Amygdala (tissue), 56 donors: Measurements from ENCODE around the gene HLF.
A peak's percentile ranks its signal among the peaks of the same experiment; 100 is the strongest.

Experiments
- DNase-seq, 56 donors: peaks; one replicate each; lab custom pipeline; 2025; lab: John Stamatoyannopoulos, UW

HLF gene

DNA sequence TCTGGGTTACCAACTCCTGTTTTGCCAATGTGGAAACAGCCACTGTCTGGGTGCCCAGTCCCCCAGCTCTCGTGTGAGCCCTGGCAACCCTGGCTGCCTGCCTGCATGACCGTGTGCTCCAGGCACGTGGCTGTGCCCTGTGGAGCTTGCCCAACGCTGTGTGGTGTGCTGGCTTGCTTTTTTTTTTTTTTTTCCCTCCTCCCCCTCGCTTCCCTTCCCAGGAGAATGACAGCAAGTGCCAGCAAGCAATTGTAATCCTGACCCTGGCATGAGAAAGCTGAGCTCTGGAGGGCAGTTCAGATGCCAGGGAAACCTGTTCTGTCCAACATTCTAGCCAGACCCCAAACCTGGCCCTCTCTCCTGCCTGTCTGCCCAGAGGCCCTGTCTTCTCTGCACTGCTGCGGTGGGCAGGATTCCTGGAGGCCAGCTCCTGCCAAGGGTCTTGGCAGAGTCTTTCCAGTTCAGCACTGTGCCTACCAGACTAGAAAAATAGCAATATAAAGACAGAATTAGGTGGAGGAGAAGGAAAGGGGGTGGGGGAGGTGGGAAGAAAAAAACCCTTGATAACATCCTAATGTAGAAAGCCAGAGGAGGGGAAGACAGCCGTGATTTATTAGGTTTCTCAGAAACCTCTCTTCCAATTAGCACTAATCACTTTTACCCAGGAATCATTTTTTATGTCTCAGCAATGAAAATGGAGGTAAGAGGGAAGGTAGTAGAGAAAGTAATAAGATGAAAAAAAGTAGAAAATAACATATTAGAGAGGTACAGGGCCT, 9.0 kb downstream of the HLF start:
- DNase-seq: peak in 48 of 56 donors; percentile 28 to 93 (median 62)

DNA sequence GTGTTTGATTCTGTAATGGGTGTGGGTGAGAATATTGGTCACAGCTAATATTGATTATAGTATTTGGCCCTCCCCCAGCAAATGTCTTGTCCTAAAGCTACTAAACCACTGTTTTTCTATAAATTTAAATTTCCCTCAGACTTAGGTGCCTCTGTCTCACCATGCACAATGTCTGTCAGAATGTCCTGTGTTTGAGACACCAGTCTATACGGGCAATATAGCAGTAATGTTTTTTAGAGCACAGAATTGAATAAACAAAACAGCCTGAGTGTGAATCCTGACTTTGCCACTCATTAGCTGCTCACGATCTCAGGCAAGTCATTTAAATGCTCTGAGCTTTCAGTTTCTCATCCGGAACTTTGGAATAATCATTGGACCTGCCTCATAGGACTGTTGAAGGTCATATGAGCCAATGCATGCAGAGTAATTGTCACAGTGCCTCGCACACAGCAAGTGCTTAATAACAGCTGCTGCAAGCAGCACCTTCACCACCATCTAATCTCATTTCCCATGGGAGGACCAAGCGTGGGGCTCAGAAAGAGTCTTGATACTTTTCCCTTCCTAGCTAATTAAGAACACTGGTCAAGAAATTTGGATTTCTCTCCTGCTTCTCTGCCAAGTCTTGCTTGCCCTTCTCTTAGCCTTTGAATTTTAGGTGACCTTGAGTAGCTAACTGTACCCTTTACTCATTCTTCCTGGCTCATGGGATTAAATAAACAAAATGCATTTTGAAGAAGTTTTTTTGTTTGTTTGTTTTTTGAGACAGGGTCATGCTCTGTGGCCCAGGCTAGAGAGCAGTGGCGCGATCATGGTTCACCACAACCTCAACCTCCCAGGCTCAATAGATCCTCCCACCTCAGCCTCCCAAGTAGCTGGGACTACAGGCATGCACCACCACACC, 9.8 kb downstream of the HLF start:
- DNase-seq: no peak

DNA sequence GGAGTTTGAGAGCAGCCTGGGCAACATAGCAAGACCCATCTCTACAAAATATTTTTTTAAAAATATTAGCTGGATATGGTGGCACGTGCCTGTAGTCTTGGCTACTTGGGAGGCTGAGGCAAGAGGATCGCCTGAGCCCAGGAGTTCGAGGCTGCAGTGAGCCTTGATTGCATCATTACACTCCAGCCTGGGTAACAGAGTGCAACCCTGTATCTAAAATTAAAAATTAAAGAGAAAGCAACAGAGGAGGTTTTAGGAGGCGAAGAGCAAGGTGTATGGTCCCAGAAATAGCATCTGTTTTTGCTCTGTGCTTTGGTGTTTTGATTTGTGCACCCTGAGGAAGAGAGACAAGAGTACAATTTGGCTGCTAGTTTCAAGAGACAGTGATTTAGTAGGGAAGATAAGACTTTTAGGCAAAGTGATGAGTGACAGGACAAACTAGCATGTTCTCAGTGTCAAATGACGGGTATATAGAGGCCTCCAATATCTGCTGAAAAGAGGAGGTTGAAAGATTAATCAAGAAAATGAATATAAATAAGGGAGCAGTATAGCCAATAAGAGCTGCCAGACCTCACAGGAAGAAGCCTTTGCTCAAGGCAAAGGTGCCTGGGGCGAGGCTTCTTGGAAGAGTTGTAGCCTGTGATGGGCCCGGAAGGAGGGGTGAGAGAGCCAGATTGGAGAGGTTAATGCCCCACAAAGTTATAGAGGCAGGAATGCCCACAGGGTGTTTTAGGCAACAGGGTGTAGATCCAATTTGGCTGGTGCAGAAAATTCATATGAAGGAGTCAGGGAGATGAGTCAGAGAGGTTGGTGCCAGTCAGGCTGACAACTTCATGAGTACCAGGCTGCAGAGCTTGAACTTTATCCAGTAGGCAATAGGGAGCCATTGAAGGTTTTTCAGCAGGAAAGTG, 11.4 kb downstream of the HLF start:
- no peak for DNase-seq

DNA sequence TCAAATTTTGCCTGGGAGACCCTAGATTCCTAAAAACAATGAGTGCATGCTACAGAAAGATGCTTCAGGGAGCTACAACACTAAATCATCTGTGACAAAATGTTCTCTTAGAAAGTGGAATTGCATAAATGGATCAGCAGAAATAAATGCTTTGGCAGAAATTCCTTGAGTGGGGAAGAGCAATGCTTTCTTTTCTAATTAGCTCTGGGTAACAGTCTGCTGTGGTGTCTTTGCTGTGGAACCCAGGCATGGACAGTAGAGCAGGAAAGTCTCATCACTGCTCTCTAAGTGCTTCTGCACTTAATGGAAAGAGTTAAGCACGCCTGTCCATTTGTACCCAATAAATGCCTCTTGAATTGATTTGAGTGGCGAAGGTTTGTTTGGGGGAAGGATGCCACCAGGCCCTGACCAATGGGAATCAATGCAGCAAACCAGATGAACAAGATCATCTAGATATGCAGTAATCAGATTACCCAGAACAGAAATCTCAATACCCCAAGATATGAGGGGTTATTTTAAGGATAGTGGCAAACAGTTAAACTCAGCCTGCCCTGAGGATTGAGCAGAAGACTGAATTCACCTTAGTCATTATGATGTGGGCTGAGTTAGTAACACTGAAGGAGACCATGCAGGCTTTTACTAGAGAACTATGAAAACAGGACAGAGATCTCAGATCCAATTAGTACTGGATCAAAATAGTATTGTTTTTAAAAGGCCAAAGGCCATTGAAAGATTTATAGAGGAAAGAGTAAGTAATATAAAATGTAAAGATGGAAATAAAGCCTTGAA, 13.6 kb downstream of the HLF start:
- no peak for DNase-seq

DNA sequence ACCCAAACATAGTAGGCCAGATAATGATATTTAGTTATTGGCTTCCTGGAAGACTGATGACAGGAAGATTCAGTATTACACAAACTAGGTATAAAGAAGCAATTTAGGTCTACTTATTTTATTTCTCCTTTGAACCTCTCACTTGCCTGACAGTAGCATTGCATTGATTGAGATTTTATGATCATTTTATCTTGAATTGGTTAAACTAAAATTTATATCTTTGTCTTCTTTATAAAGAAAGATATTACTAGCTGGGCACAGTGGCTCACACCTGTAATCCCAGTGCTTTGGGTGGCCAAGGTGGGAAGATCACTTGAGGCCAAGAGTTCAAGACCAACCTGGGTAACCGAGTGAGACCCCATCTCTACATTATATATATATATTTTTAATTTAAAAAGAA, 14.4 kb downstream of the HLF start:
- no peak for DNase-seq

DNA sequence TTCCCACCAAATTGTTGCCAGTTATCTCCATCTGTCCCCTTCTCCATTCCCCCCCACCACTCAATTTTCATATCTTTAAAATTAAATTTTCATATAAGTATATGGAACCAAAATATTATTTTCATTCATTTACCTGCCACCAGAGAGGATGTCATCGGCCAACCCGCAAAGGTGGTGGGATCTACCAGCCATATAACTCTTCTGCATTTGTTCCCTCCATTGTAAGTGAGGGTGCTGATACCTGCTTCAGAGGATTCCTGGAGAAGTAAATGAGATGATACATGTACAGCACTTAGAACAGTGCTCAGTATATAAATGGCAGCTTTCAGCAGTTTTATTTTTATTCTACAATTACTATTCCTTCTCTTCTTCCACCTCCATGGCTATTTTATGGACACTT, 15.0 kb downstream of the HLF start:
- no peak for DNase-seq

DNA sequence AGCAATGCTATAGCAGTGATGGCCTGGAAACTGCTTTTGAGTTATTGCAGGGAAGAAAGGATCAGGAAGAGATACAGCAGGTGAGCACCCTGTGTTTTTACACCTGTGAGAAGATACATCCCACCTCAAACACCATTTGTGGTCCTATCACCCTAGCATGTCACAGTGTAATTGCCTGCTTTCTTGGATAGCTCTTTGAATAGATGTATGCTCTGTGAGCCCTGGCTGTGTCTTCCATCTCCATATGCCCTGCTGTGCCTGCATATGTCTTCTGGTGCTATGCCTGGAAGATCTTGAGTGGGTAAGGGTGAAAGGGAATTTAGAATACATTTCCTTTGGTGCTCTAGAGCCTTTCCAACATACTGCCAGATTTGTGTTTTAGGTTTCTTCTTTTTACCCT, 15.5 kb downstream of the HLF start:
- no peak for DNase-seq

DNA sequence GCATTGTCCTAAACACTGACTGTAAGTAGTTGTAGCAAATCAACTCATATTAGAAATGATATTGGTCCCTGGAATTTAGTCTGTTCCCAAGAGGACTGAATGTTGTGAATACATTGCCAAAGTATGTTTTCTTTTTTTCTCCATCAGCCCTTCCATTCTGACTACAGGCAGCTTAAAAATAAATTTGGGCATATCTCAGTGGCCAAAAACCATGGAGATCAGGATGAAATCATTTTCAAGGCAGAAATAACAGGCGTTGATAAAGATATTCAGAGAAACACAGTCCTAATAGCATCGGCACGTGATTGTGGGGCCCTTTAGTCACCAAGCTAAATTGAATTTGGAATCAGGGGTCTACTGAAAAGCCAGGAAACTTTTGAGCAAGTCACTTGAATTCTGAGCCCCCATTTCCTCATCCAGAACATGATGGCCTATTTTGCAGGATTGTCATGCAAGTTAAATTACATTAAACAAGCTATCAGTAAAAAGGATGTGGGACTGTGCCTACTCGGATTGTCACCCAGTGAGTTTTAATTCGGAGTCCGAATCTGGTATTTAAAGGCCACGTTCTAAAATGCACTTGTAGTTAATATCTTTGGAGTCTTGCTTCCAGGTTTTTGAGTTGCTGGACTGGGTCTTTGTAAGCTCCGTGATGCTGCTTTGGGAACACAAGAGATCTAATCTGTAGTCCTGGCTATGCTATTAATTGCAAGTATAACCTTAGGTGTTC, 17.1 kb downstream of the HLF start:
- DNase-seq: no peak

DNA sequence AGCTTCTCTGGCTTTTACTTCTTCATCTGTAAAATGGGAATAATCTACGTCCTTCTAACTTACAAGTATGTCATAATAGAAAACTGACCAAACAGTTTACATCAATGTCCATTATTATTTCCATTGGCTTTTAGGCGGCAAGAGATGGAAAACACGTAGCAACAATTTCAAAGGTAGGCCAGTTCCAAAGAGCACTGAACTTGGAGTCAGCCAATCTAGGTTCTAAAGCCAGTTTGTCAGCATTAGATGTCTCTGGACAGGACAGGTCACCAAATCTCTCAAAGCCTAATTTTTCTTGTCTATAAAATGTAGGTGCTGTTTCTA, 17.6 kb downstream of the HLF start:
- no peak for DNase-seq

DNA sequence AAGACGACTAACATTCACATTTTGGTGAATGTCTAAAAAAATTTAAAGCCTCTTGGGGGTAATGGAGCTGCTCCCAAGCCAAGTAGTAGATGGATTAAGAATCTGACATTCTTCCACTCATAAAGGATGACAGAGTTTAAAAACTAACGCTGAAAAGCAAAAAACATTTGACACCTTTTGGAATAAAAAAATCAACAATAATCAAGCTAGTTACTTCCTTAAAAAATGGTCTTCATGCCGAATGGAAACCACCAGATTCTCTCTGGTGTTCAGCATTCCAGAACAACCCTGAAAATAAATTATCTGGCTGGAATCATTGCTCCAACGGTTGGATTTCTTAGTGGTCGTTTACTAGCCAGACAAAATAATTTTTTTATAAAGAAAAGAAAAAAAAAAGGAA, 18.0 kb downstream of the HLF start:
- no peak for DNase-seq

DNA sequence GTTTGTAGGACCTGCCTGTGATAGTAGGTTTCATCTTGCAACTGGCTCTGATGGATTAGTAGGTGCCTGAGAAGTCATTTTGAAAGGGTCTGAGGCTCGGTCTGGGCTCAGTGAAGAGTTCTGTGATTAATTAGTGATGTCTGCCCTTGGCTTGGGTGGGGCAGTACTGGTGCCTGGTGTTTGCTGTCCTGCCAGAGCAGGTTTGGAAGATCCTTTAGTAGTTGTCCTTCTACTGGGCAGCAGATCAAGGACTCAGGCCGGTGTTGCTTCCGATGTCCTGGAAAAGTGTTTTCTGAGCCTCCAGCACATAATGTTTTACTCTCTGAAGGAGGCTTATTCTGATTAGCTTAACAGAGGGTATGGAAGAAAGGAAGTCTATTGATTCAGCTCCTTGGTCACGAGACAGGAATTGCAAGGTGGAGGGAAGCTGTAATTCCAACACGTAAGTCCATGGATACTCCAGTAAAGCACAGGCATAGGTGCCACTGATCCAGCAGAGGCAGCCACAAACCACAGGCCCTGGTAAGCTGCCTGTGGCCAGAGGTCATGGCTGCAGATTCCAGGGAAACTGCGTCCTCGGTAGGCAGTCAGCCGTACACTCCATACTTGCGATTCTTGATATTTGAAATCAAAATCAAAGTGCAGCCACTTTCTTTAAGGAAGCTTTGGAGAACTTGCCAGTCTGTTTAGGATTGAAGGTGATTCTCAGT, 18.7 kb downstream of the HLF start:
- DNase-seq: no peak

DNA sequence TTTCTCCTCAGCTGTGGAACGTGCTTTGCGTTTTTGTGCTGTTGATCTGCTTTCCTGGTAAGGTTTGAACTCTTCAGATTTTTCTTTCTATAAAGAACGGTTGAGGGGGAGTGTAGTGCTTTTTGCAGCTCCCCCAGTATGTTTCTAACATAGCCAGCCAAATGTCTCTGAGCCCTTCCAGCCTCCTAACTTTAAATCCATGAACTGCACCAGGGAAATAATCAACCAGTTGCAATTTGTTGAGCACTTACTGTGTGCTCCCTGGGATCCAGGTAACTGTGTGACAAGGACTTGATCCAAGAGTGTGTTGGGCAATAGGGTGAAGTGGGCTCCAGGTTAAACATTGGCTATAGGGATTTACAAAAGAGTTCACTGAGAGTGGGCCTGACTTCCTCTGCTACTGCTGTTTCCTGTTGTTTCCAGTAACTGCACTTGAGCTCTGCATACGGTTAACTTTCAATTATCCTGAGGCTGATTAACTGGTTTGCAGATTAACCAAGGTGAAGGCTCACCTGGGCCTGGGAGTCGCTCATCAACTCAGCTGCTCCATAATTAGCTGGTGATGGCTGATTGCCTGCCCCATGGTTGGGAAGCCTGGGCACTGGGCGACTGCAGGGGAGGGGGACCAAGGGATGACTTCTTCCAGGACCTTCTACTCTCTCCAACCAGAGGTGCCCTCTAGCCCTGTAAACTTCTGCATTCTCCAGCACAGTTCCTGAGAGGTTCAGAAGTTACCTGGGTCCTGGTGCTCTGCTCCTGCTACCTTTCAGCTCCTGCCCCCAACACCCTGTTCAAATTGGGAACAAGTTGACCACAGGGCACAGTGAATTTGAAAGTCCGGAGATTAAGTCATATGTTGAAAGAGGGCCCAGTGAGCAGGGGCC, 19.5 kb downstream of the HLF start:
- DNase-seq: no peak

DNA sequence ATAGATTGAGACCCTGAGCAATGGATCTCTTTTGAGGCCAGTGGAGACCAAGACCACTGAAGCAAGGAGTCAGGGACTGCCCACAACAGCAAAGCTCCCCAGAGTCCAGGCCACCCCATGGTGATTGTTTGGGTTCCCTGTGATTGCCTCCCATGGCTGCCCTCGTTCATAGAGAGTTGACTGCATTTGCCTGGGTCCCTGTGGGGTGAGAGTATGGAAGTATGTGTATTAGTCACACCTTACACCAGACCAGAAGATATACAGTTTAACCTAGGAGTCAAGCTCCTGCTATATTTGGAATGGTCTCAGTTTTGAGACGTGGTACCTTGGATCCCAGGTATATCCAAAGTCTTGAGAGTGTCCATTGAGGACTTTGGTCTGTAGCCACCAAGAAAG, 20.2 kb downstream of the HLF start:
- DNase-seq: no peak

DNA sequence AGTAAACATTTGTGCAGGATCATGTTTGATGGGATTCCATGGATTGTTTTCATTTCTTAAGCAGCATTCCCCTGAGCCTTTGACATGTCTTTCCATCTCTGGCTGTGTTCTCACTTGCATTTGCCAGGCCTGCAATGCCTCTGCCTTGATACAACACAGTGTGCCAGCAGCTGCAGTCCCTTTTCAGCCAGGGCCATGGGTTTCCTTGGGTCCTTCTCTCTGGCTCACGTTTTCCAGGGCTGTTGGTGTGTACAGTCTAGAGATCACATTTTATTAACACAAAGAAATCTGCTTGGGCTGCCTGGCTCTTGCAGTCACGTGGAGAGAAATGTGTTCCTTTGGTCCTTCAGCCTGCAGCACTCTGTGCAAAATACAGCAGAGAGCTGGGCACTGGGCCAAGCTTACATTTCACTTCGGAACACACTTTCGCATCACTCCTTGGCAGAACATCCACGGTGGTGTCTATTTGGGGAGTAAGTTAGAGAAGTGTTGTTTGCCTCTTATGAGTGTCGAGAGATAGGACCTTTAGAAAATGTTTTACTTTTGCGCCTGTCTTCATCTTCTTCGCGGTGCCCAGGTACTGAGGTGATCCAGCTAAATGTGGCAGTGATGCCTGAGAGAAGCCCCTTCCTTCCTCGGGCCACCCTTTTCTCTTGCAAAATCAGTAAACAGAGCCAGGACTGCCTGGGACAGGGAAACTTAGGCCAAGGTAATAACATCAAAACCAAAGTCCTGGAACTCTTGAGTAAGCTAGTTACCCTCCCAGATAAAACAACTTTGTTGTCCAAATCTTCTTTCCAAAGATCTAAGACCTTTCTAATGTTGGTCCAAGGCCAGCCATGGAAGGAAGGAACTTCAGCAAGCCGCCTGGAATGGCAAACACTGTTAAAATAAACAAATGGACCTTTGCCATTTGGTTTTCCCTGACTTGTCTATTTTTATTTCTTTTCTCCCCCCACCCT, 20.9 kb downstream of the HLF start:
- peak in 49 of 56 donors; percentile 22 to 89 (median 58) for DNase-seq

DNA sequence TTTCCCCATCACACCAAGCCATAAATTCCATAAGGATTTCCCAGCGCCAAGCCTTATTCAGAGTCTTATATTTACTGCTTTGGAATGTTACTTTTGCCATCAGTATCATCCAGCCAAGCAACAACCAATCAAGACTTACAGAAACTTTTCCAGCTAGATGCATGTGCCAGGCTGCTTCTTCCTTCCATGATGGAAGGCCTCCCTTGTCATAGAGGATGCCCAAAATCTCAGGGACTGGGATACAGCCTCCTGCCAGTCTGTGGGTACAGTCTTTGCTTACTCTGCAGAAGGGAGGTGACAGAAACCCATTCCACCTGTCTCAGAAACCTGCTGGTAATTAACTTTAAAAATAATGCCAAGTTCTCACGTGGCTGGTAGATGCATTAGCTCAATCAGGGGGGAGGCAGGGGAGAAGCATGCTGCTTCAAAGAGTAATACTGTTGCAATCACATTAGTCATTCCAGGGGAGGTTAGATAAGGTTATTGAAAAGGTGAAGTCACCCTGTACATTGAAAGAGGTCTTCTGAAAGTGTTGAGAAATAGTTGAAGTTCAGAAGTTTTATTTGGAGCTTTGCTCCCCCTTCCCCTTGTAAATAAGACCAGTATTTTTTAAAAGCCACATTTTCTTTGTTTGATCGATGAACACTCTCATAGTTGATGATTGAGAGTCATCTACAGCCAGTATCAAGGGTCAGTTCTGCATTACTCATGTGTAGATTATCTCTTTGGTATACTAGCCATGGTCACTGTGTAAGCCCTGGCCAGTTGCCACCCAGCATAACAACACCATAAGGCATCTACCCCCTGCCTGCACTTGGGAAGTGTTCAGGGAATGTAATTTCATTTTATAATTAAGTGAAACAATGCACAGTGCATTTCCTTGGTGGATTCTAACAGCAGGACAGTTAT, 22.2 kb downstream of the HLF start:
- no peak for DNase-seq
